GM21717 (cell line): Measurements from ENCODE around the gene TTC1.
"Not testable (repeated sequence)": the region's sequence is repeated elsewhere in the genome, so short reads cannot be mapped to it uniquely, and the experiment has no call there.

Experiments used
- ATAC-seq: cut with Tn5 transposase; IDR thresholded peaks from one replicate; pipeline ENCODE4 v1.9.1; 2021; ENCODE audit warnings: mild to moderate bottlenecking, moderate library complexity; ENCODE audit not compliant: unreplicated experiment

TTC1 gene

GRCh38 chr5:160008877-160009590 lies at the start of gene TTC1:
TTC1 (plus strand) TSS chr5:160009139; CDS start chr5:160010529, 1,390 bp downstream.
- ATAC-seq, result peak; percentile 99

- ATAC-seq, result no peak
Observed at GRCh38 chr5:159961176-159962160, 47.5 kb upstream of the TTC1 start.

GRCh38 chr5:159962214-159962613 lies 46.7 kb upstream of the TTC1 start:
- ATAC-seq, result no peak

- ATAC-seq, result no peak
Observed at GRCh38 chr5:159963935-159964334, 45.0 kb upstream of the TTC1 start.

- ATAC-seq, result no peak
Observed at GRCh38 chr5:159965031-159965837, 43.7 kb upstream of the TTC1 start.

GRCh38 chr5:159965838-159966128 lies 43.2 kb upstream of the TTC1 start:
- not testable (repeated sequence) for ATAC-seq

- ATAC-seq, result no peak
Observed at GRCh38 chr5:159969966-159970365, 39.0 kb upstream of the TTC1 start.

GRCh38 chr5:159971038-159971437 lies 37.9 kb upstream of the TTC1 start:
- ATAC-seq, result no peak

- ATAC-seq, result no peak
Observed at GRCh38 chr5:159971514-159971913, 37.4 kb upstream of the TTC1 start.

GRCh38 chr5:159971931-159972461 lies 36.9 kb upstream of the TTC1 start:
- ATAC-seq, result no peak

GRCh38 chr5:159972538-159973362 lies 36.2 kb upstream of the TTC1 start:
- no peak for ATAC-seq

- ATAC-seq, result no peak
Observed at GRCh38 chr5:159975462-159976019, 33.4 kb upstream of the TTC1 start.

GRCh38 chr5:159976921-159977320 lies 32.0 kb upstream of the TTC1 start:
- ATAC-seq, result no peak

GRCh38 chr5:159978358-159978757 lies 30.6 kb upstream of the TTC1 start:
- ATAC-seq, result no peak

GRCh38 chr5:159982421-159983173 lies 26.3 kb upstream of the TTC1 start:
- ATAC-seq, result no peak

- ATAC-seq, result peak; percentile 94
Observed at GRCh38 chr5:159987031-159987674, 21.8 kb upstream of the TTC1 start.

GRCh38 chr5:159990506-159990905 lies 18.4 kb upstream of the TTC1 start:
- ATAC-seq, result no peak

GRCh38 chr5:159992566-159992965 lies 16.4 kb upstream of the TTC1 start:
- no peak for ATAC-seq

GRCh38 chr5:159993194-159993593 lies 15.7 kb upstream of the TTC1 start:
- ATAC-seq, result no peak
